GM23338 (cell line): Measurements from ENCODE around the gene COA8. TPM values are rescaled to one million over a fixed set of nuclear protein-coding genes. Genes with fewer than 3 reads are reported as not detected.

ENCODE experiments used
- ATAC-seq: fragments of 200-7000 bp; cut with Tn5 transposase; 3 replicates; pipeline ENCODE4 v1.9.1; 2020
- DNase-seq: peaks from one replicate; pipeline ENCODE4 v3.0.0-alpha.2; 2015; ENCODE audit warnings: low spot score
- H2AFZ ChIP-seq: fragments of 200-600 bp; sonication (generic); 2 replicates; pipeline ENCODE4 v1.8.0; 2016; ENCODE audit warnings: antibody characterized with exemption, mild to moderate bottlenecking, moderate library complexity
- H3F3A ChIP-seq: fragments of 200-600 bp; sonication (generic); replicated peaks from 2 replicates; pipeline ENCODE4 v1.8.0; 2017; ENCODE audit warnings: antibody characterized with exemption, mixed run types, low read depth
- H3K27ac ChIP-seq: fragments of 200-600 bp; sonication (generic); 2 replicates; pipeline ENCODE4 v1.6.1; 2016; ENCODE audit warnings: low read depth
- H3K27me3 ChIP-seq: fragments of 200-600 bp; sonication (generic); 2 replicates; pipeline ENCODE4 v1.8.0; 2016; ENCODE audit warnings: mild to moderate bottlenecking, mixed run types, moderate library complexity; ENCODE audit not compliant: insufficient read depth
- H3K36me3 ChIP-seq: fragments of 200-600 bp; sonication (generic); 2 replicates; pipeline ENCODE4 v1.8.0; 2016; ENCODE audit warnings: mild to moderate bottlenecking; ENCODE audit not compliant: insufficient read depth
- H3K4me1 ChIP-seq: fragments of 200-600 bp; sonication (generic); 2 replicates; pipeline ENCODE4 v1.8.0; 2016; ENCODE audit warnings: mild to moderate bottlenecking, moderate library complexity; ENCODE audit not compliant: insufficient read depth
- H3K4me2 ChIP-seq: fragments of 200-600 bp; sonication (generic); 2 replicates; pipeline ENCODE4 v1.7.1; 2017; ENCODE audit warnings: mixed run types
- H3K4me3 ChIP-seq: fragments of 200-600 bp; sonication (generic); 2 replicates; pipeline ENCODE4 v1.6.1; 2016; ENCODE audit warnings: mixed run types
- H3K79me2 ChIP-seq: fragments of 200-600 bp; sonication (generic); replicated peaks from 2 replicates; pipeline ENCODE4 v1.8.0; 2017; ENCODE audit warnings: mild to moderate bottlenecking; ENCODE audit not compliant: insufficient read depth
- H3K9me2 ChIP-seq: fragments of 200-600 bp; sonication (generic); 2 replicates; pipeline ENCODE4 v1.8.0; 2017; ENCODE audit not compliant: insufficient read depth
- H4K20me1 ChIP-seq: fragments of 200-600 bp; sonication (generic); replicated peaks from 2 replicates; pipeline ENCODE4 v1.8.0; 2017; ENCODE audit warnings: mild to moderate bottlenecking; ENCODE audit not compliant: insufficient read depth
- H3K27ac Mint-ChIP-seq: 2 replicates; pipeline ENCODE4 v1.8.0; 2020; ENCODE audit warnings: inconsistent platforms, mild to moderate bottlenecking, moderate library complexity, mixed read lengths
- H3K27me3 Mint-ChIP-seq: 3 replicates; pipeline ENCODE4 v1.8.0; 2022; ENCODE audit warnings: low read depth, mild to moderate bottlenecking, moderate library complexity, mixed read lengths, inconsistent platforms; ENCODE audit not compliant: insufficient read depth, poor library complexity
- H3K36me3 Mint-ChIP-seq: 3 replicates; pipeline ENCODE4 v1.8.0; 2021; ENCODE audit warnings: low read depth, mild to moderate bottlenecking, inconsistent platforms, moderate library complexity, mixed read lengths
- H3K4me1 Mint-ChIP-seq: 3 replicates; pipeline ENCODE4 v1.8.0; 2020; ENCODE audit warnings: mild to moderate bottlenecking, inconsistent platforms, mixed read lengths
- H3K4me3 Mint-ChIP-seq: 3 replicates; pipeline ENCODE4 v1.8.0; 2021; ENCODE audit warnings: moderate library complexity, mild to moderate bottlenecking, inconsistent platforms, mixed read lengths
- H3K9me3 Mint-ChIP-seq: 3 replicates; pipeline ENCODE4 v1.8.0; 2020; ENCODE audit warnings: moderate library complexity, mild to moderate bottlenecking, inconsistent platforms, mixed read lengths
- EZH2phosphoT487 ChIP-seq: fragments of 200-600 bp; sonication (generic); IDR thresholded peaks from one replicate; pipeline ENCODE4 v1.8.1; 2018; ENCODE audit warnings: antibody characterized with exemption; ENCODE audit not compliant: unreplicated experiment
- NANOG ChIP-seq: IDR thresholded peaks from 2 replicates; pipeline ENCODE4 v1.6.1; 2016; ENCODE audit warnings: antibody characterized with exemption, borderline replicate concordance
- POLR2AphosphoS5 ChIP-seq: IDR thresholded peaks from 2 replicates; pipeline ENCODE4 v1.6.1; 2016; ENCODE audit warnings: antibody characterized with exemption, low read depth
- STAT1 ChIP-seq: IDR thresholded peaks from one replicate; pipeline ENCODE4 v1.6.1; 2016; ENCODE audit warnings: antibody characterized with exemption; ENCODE audit not compliant: unreplicated experiment
- ZNF114 ChIP-seq: fragments of 250-450 bp; sonication (Bioruptor Pico); IDR thresholded peaks from 2 replicates; pipeline ENCODE4 v1.5.0; 2020; ENCODE audit warnings: mild to moderate bottlenecking, moderate library complexity
- polyA plus RNA-seq: library from polyadenylated mRNA; unstranded; fragments of >200 nt; fragmentation: Nextera tagmentation; extraction: Ambion mirVana; gene quantifications from 2 replicates; pipeline ENCODE4 v1.2.1, GENCODE V29; 2016
- total RNA-seq: library from RNA; depleted of rRNA; stranded (reverse); fragments of >200 nt; shearing (Covaris generic); gene quantifications from 2 replicates; pipeline ENCODE4 v1.2.3, GENCODE V29; 2014
- TF ChIP-seq, protein P1 (sequence below): fragments of 250-450 bp; sonication (Bioruptor Pico); IDR thresholded peaks from 2 replicates; pipeline ENCODE4 v1.5.0; 2020; ENCODE audit warnings: mild to moderate bottlenecking, moderate library complexity
- TF ChIP-seq, protein P2 (sequence below), 2 experiments: fragments of 200-600 bp in 1 of 2; sonication (generic) in 1 of 2; conservative IDR thresholded peaks; 2 replicates each; pipeline versions ENCODE4 v1.5.1 to v1.6.1; 2016 to 2017; ENCODE audit warnings: antibody characterized with exemption in 2 of 2, low read depth in 2 of 2, mild to moderate bottlenecking in 2 of 2, moderate library complexity in 1 of 2
- TF ChIP-seq, protein P3 (sequence below): IDR thresholded peaks from one replicate; pipeline ENCODE4 v1.6.1; 2018; ENCODE audit warnings: antibody characterized with exemption; ENCODE audit not compliant: unreplicated experiment
- TF ChIP-seq, protein P4 (sequence below): IDR thresholded peaks from 2 replicates; pipeline ENCODE4 v1.6.1; 2016; ENCODE audit warnings: antibody characterized with exemption

The COA8 gene
- total and polyA plus RNA-seq, 2 experiments from 2014 or later, result 61.3 to 130 TPM

DNA sequence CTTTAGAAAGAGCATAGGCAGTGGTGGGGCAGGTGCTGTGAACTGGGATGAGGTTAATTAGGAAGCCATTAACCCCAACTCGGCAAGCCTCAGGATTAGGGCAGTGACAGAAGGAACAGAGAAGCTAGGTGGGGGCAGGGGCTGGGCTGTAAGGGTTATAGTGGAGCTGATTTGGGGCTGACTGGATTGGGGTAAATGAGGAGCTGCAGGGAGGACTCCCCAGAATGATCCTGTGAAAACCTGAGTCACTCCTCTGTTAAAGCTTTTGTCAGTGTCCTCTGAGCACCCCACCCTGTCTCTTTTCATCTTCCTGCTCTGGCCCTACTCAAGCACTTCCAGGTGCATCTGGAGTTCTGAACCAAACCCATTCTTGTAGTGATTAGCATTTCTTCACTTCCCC is 70.6 kb downstream of the COA8 start:
- peaks cover 16% of the 10 kb centered on the region for H3K4me1 ChIP-seq
- H2AFZ ChIP-seq, result no peak overlapping the region
- Mint-ChIP-seq H3K27me3 (peaks cover 6% of the 10 kb centered on the region), H3K36me3 (peaks cover 18% of the 10 kb centered on the region), H3K27ac (peak overlapping the region; percentile 82), H3K4me1 (peaks cover 22% of the 10 kb centered on the region), H3K4me3 (no peak overlapping the region), H3K9me3 (no peaks in the 10 kb centered on the region)
- TF ChIP-seq POLR2AphosphoS5 (no peak), STAT1 (no peak), ZNF114 (CRISPR knock-in tag) (no peak), NANOG (no peak), EZH2phosphoT487 (no peak)
- TF ChIP-seq, protein P1, sequence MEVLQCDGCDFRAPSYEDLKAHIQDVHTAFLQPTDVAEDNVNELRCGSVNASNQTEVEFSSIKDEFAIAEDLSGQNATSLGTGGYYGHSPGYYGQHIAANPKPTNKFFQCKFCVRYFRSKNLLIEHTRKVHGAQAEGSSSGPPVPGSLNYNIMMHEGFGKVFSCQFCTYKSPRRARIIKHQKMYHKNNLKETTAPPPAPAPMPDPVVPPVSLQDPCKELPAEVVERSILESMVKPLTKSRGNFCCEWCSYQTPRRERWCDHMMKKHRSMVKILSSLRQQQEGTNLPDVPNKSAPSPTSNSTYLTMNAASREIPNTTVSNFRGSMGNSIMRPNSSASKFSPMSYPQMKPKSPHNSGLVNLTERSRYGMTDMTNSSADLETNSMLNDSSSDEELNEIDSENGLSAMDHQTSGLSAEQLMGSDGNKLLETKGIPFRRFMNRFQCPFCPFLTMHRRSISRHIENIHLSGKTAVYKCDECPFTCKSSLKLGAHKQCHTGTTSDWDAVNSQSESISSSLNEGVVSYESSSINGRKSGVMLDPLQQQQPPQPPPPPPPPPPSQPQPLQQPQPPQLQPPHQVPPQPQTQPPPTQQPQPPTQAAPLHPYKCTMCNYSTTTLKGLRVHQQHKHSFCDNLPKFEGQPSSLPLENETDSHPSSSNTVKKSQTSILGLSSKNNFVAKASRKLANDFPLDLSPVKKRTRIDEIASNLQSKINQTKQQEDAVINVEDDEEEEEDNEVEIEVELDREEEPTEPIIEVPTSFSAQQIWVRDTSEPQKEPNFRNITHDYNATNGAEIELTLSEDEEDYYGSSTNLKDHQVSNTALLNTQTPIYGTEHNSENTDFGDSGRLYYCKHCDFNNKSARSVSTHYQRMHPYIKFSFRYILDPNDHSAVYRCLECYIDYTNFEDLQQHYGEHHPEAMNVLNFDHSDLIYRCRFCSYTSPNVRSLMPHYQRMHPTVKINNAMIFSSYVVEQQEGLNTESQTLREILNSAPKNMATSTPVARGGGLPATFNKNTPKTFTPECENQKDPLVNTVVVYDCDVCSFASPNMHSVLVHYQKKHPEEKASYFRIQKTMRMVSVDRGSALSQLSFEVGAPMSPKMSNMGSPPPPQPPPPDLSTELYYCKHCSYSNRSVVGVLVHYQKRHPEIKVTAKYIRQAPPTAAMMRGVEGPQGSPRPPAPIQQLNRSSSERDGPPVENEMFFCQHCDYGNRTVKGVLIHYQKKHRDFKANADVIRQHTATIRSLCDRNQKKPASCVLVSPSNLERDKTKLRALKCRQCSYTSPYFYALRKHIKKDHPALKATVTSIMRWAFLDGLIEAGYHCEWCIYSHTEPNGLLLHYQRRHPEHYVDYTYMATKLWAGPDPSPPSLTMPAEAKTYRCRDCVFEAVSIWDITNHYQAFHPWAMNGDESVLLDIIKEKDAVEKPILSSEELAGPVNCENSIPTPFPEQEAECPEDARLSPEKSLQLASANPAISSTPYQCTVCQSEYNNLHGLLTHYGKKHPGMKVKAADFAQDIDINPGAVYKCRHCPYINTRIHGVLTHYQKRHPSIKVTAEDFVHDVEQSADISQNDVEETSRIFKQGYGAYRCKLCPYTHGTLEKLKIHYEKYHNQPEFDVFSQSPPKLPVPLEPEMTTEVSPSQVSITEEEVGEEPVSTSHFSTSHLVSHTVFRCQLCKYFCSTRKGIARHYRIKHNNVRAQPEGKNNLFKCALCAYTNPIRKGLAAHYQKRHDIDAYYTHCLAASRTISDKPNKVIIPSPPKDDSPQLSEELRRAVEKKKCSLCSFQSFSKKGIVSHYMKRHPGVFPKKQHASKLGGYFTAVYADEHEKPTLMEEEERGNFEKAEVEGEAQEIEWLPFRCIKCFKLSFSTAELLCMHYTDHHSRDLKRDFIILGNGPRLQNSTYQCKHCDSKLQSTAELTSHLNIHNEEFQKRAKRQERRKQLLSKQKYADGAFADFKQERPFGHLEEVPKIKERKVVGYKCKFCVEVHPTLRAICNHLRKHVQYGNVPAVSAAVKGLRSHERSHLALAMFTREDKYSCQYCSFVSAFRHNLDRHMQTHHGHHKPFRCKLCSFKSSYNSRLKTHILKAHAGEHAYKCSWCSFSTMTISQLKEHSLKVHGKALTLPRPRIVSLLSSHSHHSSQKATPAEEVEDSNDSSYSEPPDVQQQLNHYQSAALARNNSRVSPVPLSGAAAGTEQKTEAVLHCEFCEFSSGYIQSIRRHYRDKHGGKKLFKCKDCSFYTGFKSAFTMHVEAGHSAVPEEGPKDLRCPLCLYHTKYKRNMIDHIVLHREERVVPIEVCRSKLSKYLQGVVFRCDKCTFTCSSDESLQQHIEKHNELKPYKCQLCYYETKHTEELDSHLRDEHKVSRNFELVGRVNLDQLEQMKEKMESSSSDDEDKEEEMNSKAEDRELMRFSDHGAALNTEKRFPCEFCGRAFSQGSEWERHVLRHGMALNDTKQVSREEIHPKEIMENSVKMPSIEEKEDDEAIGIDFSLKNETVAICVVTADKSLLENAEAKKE (CRISPR knock-in tag), result no peak
- TF ChIP-seq, protein P2, sequence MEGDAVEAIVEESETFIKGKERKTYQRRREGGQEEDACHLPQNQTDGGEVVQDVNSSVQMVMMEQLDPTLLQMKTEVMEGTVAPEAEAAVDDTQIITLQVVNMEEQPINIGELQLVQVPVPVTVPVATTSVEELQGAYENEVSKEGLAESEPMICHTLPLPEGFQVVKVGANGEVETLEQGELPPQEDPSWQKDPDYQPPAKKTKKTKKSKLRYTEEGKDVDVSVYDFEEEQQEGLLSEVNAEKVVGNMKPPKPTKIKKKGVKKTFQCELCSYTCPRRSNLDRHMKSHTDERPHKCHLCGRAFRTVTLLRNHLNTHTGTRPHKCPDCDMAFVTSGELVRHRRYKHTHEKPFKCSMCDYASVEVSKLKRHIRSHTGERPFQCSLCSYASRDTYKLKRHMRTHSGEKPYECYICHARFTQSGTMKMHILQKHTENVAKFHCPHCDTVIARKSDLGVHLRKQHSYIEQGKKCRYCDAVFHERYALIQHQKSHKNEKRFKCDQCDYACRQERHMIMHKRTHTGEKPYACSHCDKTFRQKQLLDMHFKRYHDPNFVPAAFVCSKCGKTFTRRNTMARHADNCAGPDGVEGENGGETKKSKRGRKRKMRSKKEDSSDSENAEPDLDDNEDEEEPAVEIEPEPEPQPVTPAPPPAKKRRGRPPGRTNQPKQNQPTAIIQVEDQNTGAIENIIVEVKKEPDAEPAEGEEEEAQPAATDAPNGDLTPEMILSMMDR (conservative IDR thresholded peaks at IDR 0.05; ENCODE audit: low read depth in 2 of 2), result no peak
- TF ChIP-seq, protein P3, sequence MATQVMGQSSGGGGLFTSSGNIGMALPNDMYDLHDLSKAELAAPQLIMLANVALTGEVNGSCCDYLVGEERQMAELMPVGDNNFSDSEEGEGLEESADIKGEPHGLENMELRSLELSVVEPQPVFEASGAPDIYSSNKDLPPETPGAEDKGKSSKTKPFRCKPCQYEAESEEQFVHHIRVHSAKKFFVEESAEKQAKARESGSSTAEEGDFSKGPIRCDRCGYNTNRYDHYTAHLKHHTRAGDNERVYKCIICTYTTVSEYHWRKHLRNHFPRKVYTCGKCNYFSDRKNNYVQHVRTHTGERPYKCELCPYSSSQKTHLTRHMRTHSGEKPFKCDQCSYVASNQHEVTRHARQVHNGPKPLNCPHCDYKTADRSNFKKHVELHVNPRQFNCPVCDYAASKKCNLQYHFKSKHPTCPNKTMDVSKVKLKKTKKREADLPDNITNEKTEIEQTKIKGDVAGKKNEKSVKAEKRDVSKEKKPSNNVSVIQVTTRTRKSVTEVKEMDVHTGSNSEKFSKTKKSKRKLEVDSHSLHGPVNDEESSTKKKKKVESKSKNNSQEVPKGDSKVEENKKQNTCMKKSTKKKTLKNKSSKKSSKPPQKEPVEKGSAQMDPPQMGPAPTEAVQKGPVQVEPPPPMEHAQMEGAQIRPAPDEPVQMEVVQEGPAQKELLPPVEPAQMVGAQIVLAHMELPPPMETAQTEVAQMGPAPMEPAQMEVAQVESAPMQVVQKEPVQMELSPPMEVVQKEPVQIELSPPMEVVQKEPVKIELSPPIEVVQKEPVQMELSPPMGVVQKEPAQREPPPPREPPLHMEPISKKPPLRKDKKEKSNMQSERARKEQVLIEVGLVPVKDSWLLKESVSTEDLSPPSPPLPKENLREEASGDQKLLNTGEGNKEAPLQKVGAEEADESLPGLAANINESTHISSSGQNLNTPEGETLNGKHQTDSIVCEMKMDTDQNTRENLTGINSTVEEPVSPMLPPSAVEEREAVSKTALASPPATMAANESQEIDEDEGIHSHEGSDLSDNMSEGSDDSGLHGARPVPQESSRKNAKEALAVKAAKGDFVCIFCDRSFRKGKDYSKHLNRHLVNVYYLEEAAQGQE, result no peak
- TF ChIP-seq, protein P4, sequence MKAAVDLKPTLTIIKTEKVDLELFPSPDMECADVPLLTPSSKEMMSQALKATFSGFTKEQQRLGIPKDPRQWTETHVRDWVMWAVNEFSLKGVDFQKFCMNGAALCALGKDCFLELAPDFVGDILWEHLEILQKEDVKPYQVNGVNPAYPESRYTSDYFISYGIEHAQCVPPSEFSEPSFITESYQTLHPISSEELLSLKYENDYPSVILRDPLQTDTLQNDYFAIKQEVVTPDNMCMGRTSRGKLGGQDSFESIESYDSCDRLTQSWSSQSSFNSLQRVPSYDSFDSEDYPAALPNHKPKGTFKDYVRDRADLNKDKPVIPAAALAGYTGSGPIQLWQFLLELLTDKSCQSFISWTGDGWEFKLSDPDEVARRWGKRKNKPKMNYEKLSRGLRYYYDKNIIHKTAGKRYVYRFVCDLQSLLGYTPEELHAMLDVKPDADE, result no peak
- H3K36me3 ChIP-seq, result peaks cover 5% of the 10 kb centered on the region; the same call in 1 of the 2 replicates
- no peak overlapping the region for H3K27ac ChIP-seq
- DNase-seq (no peak), ATAC-seq (no peak)
- H3K79me2 ChIP-seq, result peaks cover 89% of the 10 kb centered on the region
- 0 out of 2 replicates have a peak, but pooled peaks cover 4% of the 10 kb centered on the region for H3F3A ChIP-seq
- H3K4me2 ChIP-seq, result no peak overlapping the region
- H3K9me2 ChIP-seq, result no peaks in the 10 kb centered on the region
- peaks cover 76% of the 10 kb centered on the region for H4K20me1 ChIP-seq
- H3K27me3 ChIP-seq, result no peaks in the 10 kb centered on the region
- H3K4me3 ChIP-seq, result no peak overlapping the region
